SK-N-SH treated with all-trans-retinoic acid at 6 μM for 48 hours (cell line): ENCODE results near the gene RBMXL3.

Source experiments
- CSRNP3 ChIP-seq: fragments of 250-450 bp; sonication (Bioruptor Pico); IDR thresholded peaks from 2 replicates; pipeline ENCODE4 v1.5.1; 2021; ENCODE audit warnings: mild to moderate bottlenecking, moderate library complexity
- PATZ1 ChIP-seq: fragments of 250-450 bp; sonication (Bioruptor Pico); IDR thresholded peaks from 2 replicates; pipeline ENCODE4 v1.8.0; 2020; ENCODE audit warnings: mild to moderate bottlenecking, moderate library complexity, borderline replicate concordance

- TF ChIP-seq CSRNP3 (CRISPR knock-in tag), result no peak
- no peak for TF ChIP-seq PATZ1 (CRISPR knock-in tag)
Measured at GRCh38 chrX:115192244-115192700, 3.1 kb downstream of the RBMXL3 start.
